IMR-90 (cell line): ENCODE results near the gene NEUROG1. TPM values are rescaled to one million over a fixed set of nuclear protein-coding genes. Genes with fewer than 3 reads are reported as not detected.

Source experiments
- ATAC-seq: fragments of 200-7000 bp; cut with Tn5 transposase; 2 replicates; pipeline ENCODE4 v1.9.1; 2020; ENCODE audit warnings: low read depth, mild to moderate bottlenecking, moderate library complexity
- BruUV-seq: library from RNA; stranded (reverse); fragments of 400-500 nt; replicated peaks from 2 replicates; lab custom pipeline; 2021; lab: Mats Ljungman, UMichigan
- CTCF ChIA-PET: fragments of 300-600 bp; formaldehyde crosslinking; extraction: SDS; loops from one replicate; lab custom pipeline; 2021; ENCODE audit warnings: antibody characterized with exemption; lab: Yijun Ruan, JAX
- POLR2A ChIA-PET: fragments of 300-600 bp; sonication (Branson Sonifier 250); formaldehyde crosslinking; loops from one replicate; lab custom pipeline; 2022; ENCODE audit warnings: antibody characterized with exemption; ENCODE audit not compliant: unreplicated experiment; lab: Charles Lee
- DNase-seq: peaks from one replicate; pipeline ENCODE4 v3.0.0; 2013
- H2AFZ ChIP-seq: replicated peaks from 2 replicates; pipeline ENCODE3; 2013; ENCODE audit warnings: low read length, mild to moderate bottlenecking; ENCODE audit not compliant: poor library complexity
- H2AK5ac ChIP-seq: 2 replicates; pipeline ENCODE4 v1.6.1; 2013; ENCODE audit warnings: low read depth, low read length, inconsistent platforms
- H2AK9ac ChIP-seq: replicated peaks from 2 replicates; pipeline ENCODE3; 2013; ENCODE audit warnings: mild to moderate bottlenecking, low read depth, low read length, moderate library complexity; ENCODE audit not compliant: poor library complexity
- H2BK120ac ChIP-seq: 2 replicates; pipeline ENCODE4 v1.6.1; 2013; ENCODE audit warnings: low read depth, low read length, inconsistent platforms
- H2BK15ac ChIP-seq: 3 replicates; pipeline ENCODE4 v1.6.1; 2013; ENCODE audit warnings: low read depth, low read length, inconsistent platforms
- H2BK20ac ChIP-seq: 2 replicates; pipeline ENCODE4 v1.6.1; 2013; ENCODE audit warnings: low read depth, mild to moderate bottlenecking, inconsistent platforms, low read length, moderate library complexity
- H2BK5ac ChIP-seq: 2 replicates; pipeline ENCODE4 v1.6.1; 2013; ENCODE audit warnings: mild to moderate bottlenecking, low read depth, low read length, inconsistent platforms; ENCODE audit not compliant: poor library complexity, severe bottlenecking
- H3K14ac ChIP-seq: replicated peaks from 2 replicates; pipeline ENCODE4 v1.6.1; 2013; ENCODE audit warnings: low read depth, low read length, inconsistent platforms
- H3K18ac ChIP-seq: 2 replicates; pipeline ENCODE4 v1.6.1; 2013; ENCODE audit warnings: low read depth, low read length, control low read depth
- H3K23ac ChIP-seq: 2 replicates; pipeline ENCODE4 v1.6.1; 2013; ENCODE audit warnings: low read depth, low read length, inconsistent platforms
- H3K27ac ChIP-seq: 2 replicates; pipeline ENCODE4 v1.5.1; 2013; ENCODE audit warnings: mild to moderate bottlenecking, control low read depth, low read length; ENCODE audit not compliant: insufficient read depth
- H3K27me3 ChIP-seq: 2 replicates; pipeline ENCODE4 v1.6.1; 2013; ENCODE audit warnings: low read length; ENCODE audit not compliant: control insufficient read depth, insufficient read depth
- H3K36me3 ChIP-seq: 2 replicates; pipeline ENCODE4 v1.6.1; 2013; ENCODE audit warnings: low read length, mixed read lengths; ENCODE audit not compliant: control insufficient read depth, insufficient read depth
- H3K4ac ChIP-seq: 2 replicates; pipeline ENCODE4 v1.6.1; 2013; ENCODE audit warnings: low read depth, low read length, inconsistent platforms
- H3K4me1 ChIP-seq: 2 replicates; pipeline ENCODE4 v1.6.1; 2013; ENCODE audit warnings: low read length, mixed read lengths; ENCODE audit not compliant: control insufficient read depth, insufficient read depth
- H3K4me2 ChIP-seq: 2 replicates; pipeline ENCODE4 v1.6.1; 2013; ENCODE audit warnings: low read depth, mild to moderate bottlenecking, control low read depth, low read length, moderate library complexity
- H3K4me3 ChIP-seq: 2 replicates; pipeline ENCODE4 v1.5.1; 2013; ENCODE audit warnings: low read depth, mild to moderate bottlenecking, control low read depth, low read length, moderate library complexity; ENCODE audit not compliant: insufficient read depth
- H3K56ac ChIP-seq: 2 replicates; pipeline ENCODE4 v1.6.1; 2013; ENCODE audit warnings: low read length, inconsistent platforms; ENCODE audit not compliant: insufficient read depth; ENCODE audit errors: extremely low read depth
- H3K79me1 ChIP-seq, 2 experiments: 2 replicates each; pipeline ENCODE4 v1.6.1; 2013; ENCODE audit warnings: low read length in 2 of 2, inconsistent platforms in 1 of 2, low read depth in 1 of 2
- H3K9ac ChIP-seq: 2 replicates; pipeline ENCODE4 v1.6.1; 2013; ENCODE audit warnings: low read depth, low read length, control low read depth
- H3K9me1 ChIP-seq: 2 replicates; pipeline ENCODE4 v1.6.1; 2013; ENCODE audit warnings: low read length, inconsistent platforms; ENCODE audit not compliant: insufficient read depth
- H3K9me3 ChIP-seq: 2 replicates; pipeline ENCODE4 v1.6.1; 2013; ENCODE audit warnings: low read length; ENCODE audit not compliant: control insufficient read depth, insufficient read depth
- H4K20me1 ChIP-seq: 2 replicates; pipeline ENCODE4 v1.6.1; 2013; ENCODE audit warnings: low read length, inconsistent platforms; ENCODE audit not compliant: insufficient read depth
- H4K5ac ChIP-seq: 2 replicates; pipeline ENCODE4 v1.6.1; 2013; ENCODE audit warnings: mild to moderate bottlenecking, low read depth, low read length, control low read depth
- H4K8ac ChIP-seq, 2 experiments: 2 replicates each; pipeline ENCODE4 v1.6.1; 2013; ENCODE audit warnings: low read depth in 2 of 2, low read length in 2 of 2, control low read depth in 1 of 2, inconsistent platforms in 1 of 2
- H4K91ac ChIP-seq: 2 replicates; pipeline ENCODE4 v1.6.1; 2013; ENCODE audit warnings: low read depth, low read length, inconsistent platforms; ENCODE audit not compliant: insufficient read depth
- BHLHE40 ChIP-seq: fragments of 150-350 bp; IDR thresholded peaks from 2 replicates; pipeline ENCODE4 v1.6.1; 2016; ENCODE audit warnings: mild to moderate bottlenecking, low read depth, low read length
- CEBPB ChIP-seq: IDR thresholded peaks from 2 replicates; pipeline ENCODE4 v1.6.1; 2012; ENCODE audit warnings: low read depth, low read length, improper control_type of control experiment
- CHD1 ChIP-seq: IDR thresholded peaks from 2 replicates; pipeline ENCODE4 v1.6.1; 2012; ENCODE audit warnings: low read depth, low read length, improper control_type of control experiment
- FOS ChIP-seq: fragments of 150-350 bp; IDR thresholded peaks from 2 replicates; pipeline ENCODE4 v1.6.1; 2016; ENCODE audit warnings: low read depth, low read length
- MAFK ChIP-seq: IDR thresholded peaks from 2 replicates; pipeline ENCODE4 v1.6.1; 2012; ENCODE audit warnings: low read depth, low read length, improper control_type of control experiment
- MAZ ChIP-seq: IDR thresholded peaks from 2 replicates; pipeline ENCODE4 v1.6.1; 2012; ENCODE audit warnings: low read depth, mild to moderate bottlenecking, low read length, improper control_type of control experiment, moderate library complexity, borderline replicate concordance
- MXI1 ChIP-seq: IDR thresholded peaks from 2 replicates; pipeline ENCODE4 v1.6.1; 2012; ENCODE audit warnings: low read depth, mild to moderate bottlenecking, low read length, moderate library complexity, borderline replicate concordance
- NFE2L2 ChIP-seq: fragments of 150-350 bp; IDR thresholded peaks from 2 replicates; pipeline ENCODE4 v1.6.1; 2016; ENCODE audit warnings: low read depth, mild to moderate bottlenecking, low read length
- POLR2A ChIP-seq: IDR thresholded peaks from 2 replicates; pipeline ENCODE4 v1.6.1; 2012; ENCODE audit warnings: mild to moderate bottlenecking, low read depth, low read length
- RCOR1 ChIP-seq: IDR thresholded peaks from 2 replicates; pipeline ENCODE4 v1.6.1; 2012; ENCODE audit warnings: mild to moderate bottlenecking, low read length, improper control_type of control experiment; ENCODE audit not compliant: insufficient replicate concordance
- RFX5 ChIP-seq: IDR thresholded peaks from 2 replicates; pipeline ENCODE4 v1.8.0; 2012; ENCODE audit warnings: low read depth, mild to moderate bottlenecking, low read length, moderate library complexity
- SMC3 ChIP-seq: fragments of 150-350 bp; IDR thresholded peaks from 2 replicates; pipeline ENCODE4 v1.6.1; 2016; ENCODE audit warnings: low read depth, mild to moderate bottlenecking, antibody characterized with exemption, low read length, moderate library complexity
- WGBS, 2 experiments: methylation state at CpG; one replicate each; pipeline versions ENCODE4 v1.1.5 to v1.1.7; 2013; ENCODE audit warnings: missing lambda C conversion rate in 2 of 2; ENCODE audit not compliant: insufficient read length in 1 of 2; ENCODE audit errors: extremely low coverage in 2 of 2; 5-methylcytosine and 5-hydroxymethylcytosine counted together
- dilution Hi-C: fragments of 300-500 bp; cut with HindIII; formaldehyde crosslinking; loops from one replicate; pipeline ENCODE4 v1.14.3; 2018; ENCODE audit warnings: low sequenced_read_pairs; ENCODE audit not compliant: unreplicated experiment
- in situ Hi-C: fragments of 300-500 bp; cut with MboI; formaldehyde crosslinking; loops from 3 replicates; pipeline ENCODE4 v1.14.3; 2019; ENCODE audit warnings: low sequenced_read_pairs, inconsistent platforms, mixed read lengths
- intact Hi-C: fragments of 100-400 bp; cut with micrococcal nuclease; formaldehyde crosslinking; loops from 2 replicates; pipeline ENCODE4 v1.10.0; 2022
- polyA plus RNA-seq, 3 experiments: library from polyadenylated mRNA; depleted of rRNA; stranded (reverse); fragments of >200 nt; gene quantifications; 2 replicates each; pipeline ENCODE4 v1.2.3, GENCODE V29; 2012; ENCODE audit warnings: low replicate concordance in 1 of 3
- total RNA-seq: library from RNA; depleted of rRNA; stranded (reverse); fragments of >200 nt; gene quantifications from 2 replicates; pipeline ENCODE4 v1.2.3, GENCODE V29; 2012
- TF ChIP-seq, protein P1 (sequence below): conservative IDR thresholded peaks from 2 replicates; pipeline ENCODE4 v1.5.1; 2012; ENCODE audit warnings: mild to moderate bottlenecking, low read depth, low read length, improper control_type of control experiment
- TF ChIP-seq, protein P2 (sequence below): fragments of 150-350 bp; IDR thresholded peaks from 2 replicates; pipeline ENCODE4 v1.6.1; 2016; ENCODE audit warnings: low read depth, mild to moderate bottlenecking, low read length, moderate library complexity, borderline replicate concordance
- TF ChIP-seq, protein P3 (sequence below): fragments of 150-350 bp; IDR thresholded peaks from 2 replicates; pipeline ENCODE4 v1.6.1; 2017; ENCODE audit warnings: mild to moderate bottlenecking, antibody characterized with exemption, low read length, low read depth

Gene NEUROG1
- total and polyA plus RNA-seq, 2 of the 4 experiments (the other 2 are of a cell fraction), result not detected

DNA sequence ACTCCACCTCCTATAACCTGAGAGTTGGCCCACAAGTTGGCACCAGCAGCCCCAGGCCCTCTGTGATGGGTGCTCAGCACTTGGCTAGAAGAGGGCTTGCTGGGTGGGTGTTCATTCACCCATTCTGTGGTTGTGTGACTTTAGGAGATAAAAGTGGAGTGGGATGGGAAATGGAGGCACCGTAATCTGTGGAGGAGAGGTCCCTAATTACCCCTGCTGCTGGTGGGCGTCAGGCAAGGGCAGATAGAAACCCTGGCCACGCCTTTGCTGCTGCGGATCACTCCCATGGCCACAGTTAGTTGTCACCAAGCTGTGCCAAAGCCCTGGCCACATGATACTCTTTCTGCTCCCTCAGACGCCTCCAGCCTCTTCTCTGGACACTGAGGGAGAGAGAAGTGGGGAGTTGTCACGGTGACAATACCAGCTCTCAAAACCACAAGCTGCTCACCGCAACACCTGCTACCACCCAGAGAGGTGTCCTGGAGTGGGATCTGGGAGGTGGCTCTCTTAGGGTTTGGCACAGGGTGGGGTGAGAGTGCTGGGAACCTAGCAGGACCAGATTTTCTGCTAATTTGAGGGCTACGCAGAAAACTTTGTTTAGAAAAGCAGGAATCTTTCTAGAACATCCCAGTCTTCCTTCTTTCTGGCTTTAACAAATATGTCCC, 12.0 kb upstream of the NEUROG1 start:
- no peaks in the 10 kb centered on the region for H3K79me1 ChIP-seq
- 75% methylated on average over 1 of the region's 8 CpGs; no CpG with 5 or more reads in 1 of the 2 experiments for WGBS, 2 experiments
- H3K9me3 ChIP-seq, result peaks cover 4% of the 10 kb centered on the region; the same call in 1 of the 2 replicates
- no TSS peak for BruUV-seq
- no peak overlapping the region for H4K8ac ChIP-seq
- H3K4me2 ChIP-seq, result no peak overlapping the region
- no peak overlapping the region for H2AK5ac ChIP-seq
- intact Hi-C loops, result no loop called here
- no peak overlapping the region for H2BK15ac ChIP-seq
- CTCF ChIA-PET, result interaction anchor here (8.0 kb wide), 1 partner anchor 82 kb away, joined by 108 read pairs; no protein-coding TSS in a partner anchor
- H2BK5ac ChIP-seq, result no peak overlapping the region
- H3K4me1 ChIP-seq, result peaks cover 2% of the 10 kb centered on the region; the same call in 1 of the 2 replicates
- ATAC-seq (no peak), DNase-seq (no peak)
- H3K27ac ChIP-seq, result no peak overlapping the region
- POLR2A ChIA-PET, result no interaction called here
- H3K9ac ChIP-seq, result no peak overlapping the region
- H3K9me1 ChIP-seq, result no peaks in the 10 kb centered on the region
- H3K36me3 ChIP-seq, result no peaks in the 10 kb centered on the region
- no peak overlapping the region for H3K23ac ChIP-seq
- no peak overlapping the region for H3K56ac ChIP-seq
- H3K27me3 ChIP-seq, result peaks cover 81% of the 10 kb centered on the region
- no peak overlapping the region for H2BK20ac ChIP-seq
- no peak overlapping the region for H4K5ac ChIP-seq
- H2AK9ac ChIP-seq, result no peak overlapping the region
- no peak for TF ChIP-seq RCOR1
- TF ChIP-seq CEBPB, result no peak
- TF ChIP-seq, protein P1, sequence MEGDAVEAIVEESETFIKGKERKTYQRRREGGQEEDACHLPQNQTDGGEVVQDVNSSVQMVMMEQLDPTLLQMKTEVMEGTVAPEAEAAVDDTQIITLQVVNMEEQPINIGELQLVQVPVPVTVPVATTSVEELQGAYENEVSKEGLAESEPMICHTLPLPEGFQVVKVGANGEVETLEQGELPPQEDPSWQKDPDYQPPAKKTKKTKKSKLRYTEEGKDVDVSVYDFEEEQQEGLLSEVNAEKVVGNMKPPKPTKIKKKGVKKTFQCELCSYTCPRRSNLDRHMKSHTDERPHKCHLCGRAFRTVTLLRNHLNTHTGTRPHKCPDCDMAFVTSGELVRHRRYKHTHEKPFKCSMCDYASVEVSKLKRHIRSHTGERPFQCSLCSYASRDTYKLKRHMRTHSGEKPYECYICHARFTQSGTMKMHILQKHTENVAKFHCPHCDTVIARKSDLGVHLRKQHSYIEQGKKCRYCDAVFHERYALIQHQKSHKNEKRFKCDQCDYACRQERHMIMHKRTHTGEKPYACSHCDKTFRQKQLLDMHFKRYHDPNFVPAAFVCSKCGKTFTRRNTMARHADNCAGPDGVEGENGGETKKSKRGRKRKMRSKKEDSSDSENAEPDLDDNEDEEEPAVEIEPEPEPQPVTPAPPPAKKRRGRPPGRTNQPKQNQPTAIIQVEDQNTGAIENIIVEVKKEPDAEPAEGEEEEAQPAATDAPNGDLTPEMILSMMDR, result no peak
- TF ChIP-seq RFX5, result no peak
- TF ChIP-seq SMC3, result no peak
- TF ChIP-seq, protein P2, sequence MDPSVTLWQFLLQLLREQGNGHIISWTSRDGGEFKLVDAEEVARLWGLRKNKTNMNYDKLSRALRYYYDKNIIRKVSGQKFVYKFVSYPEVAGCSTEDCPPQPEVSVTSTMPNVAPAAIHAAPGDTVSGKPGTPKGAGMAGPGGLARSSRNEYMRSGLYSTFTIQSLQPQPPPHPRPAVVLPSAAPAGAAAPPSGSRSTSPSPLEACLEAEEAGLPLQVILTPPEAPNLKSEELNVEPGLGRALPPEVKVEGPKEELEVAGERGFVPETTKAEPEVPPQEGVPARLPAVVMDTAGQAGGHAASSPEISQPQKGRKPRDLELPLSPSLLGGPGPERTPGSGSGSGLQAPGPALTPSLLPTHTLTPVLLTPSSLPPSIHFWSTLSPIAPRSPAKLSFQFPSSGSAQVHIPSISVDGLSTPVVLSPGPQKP, result no peak
- no peak for TF ChIP-seq FOS
- TF ChIP-seq MAFK, result no peak
- TF ChIP-seq, protein P3, sequence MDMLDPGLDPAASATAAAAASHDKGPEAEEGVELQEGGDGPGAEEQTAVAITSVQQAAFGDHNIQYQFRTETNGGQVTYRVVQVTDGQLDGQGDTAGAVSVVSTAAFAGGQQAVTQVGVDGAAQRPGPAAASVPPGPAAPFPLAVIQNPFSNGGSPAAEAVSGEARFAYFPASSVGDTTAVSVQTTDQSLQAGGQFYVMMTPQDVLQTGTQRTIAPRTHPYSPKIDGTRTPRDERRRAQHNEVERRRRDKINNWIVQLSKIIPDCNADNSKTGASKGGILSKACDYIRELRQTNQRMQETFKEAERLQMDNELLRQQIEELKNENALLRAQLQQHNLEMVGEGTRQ, result no peak
- no peak for TF ChIP-seq CHD1
- no peak for TF ChIP-seq BHLHE40
- no peak for TF ChIP-seq POLR2A
- TF ChIP-seq MXI1, result no peak
- TF ChIP-seq MAZ, result no peak
- no peak for TF ChIP-seq NFE2L2
- no peak overlapping the region for H3K4ac ChIP-seq
- no peak overlapping the region for H3K4me3 ChIP-seq
- no peak overlapping the region for H2AFZ ChIP-seq
- H3K14ac ChIP-seq, result no peak overlapping the region
- no peaks in the 10 kb centered on the region for H4K20me1 ChIP-seq
- dilution Hi-C loops, result no loop called here
- no peak overlapping the region for H2BK120ac ChIP-seq
- no peak overlapping the region for H3K18ac ChIP-seq
- in situ Hi-C loops, result no loop called here
- H4K91ac ChIP-seq, result no peak overlapping the region
